ENCODE measurements around the gene PHAX. TPM values are rescaled to one million over a fixed set of nuclear protein-coding genes. Genes with fewer than 3 reads are reported as not detected.

PHAX gene
- total RNA-seq, 2 donors from 2014 or later = 23.4 to 27.4 TPM

- Histone ChIP-seq H3K27me3 (replicated peaks; ENCODE audit: insufficient read depth) (no peaks in the 10 kb centered on the region), H3K27ac (no peak overlapping the region), H3K4me1 (ENCODE audit: control insufficient read depth in 1 of 2, low read depth in 2 of 2) (no peaks in the 10 kb centered on the region), H3K4me3 (no peak overlapping the region), H3K36me3 (peaks cover 30% of the 10 kb centered on the region), H3K9me3 (no peaks in the 10 kb centered on the region)
- ATAC-seq (ENCODE audit: insufficient number of reproducible peaks, low FRiP score, low read depth) = no peak
- no peak for DNase-seq (ENCODE audit: low spot score)
- TF ChIP-seq CTCF (IDR thresholded peaks at IDR 0.05) = no peak
These were observed 32.5 kb upstream of the PHAX start for GRCh38 chr5:126568206-126568755.

GRCh38 chr5:126575644-126576043 is 25.1 kb upstream of the PHAX start:
- Histone ChIP-seq H3K36me3 (peaks cover 24% of the 10 kb centered on the region), H3K27ac (no peak overlapping the region), H3K27me3 (replicated peaks; ENCODE audit: insufficient read depth) (no peaks in the 10 kb centered on the region), H3K9me3 (no peaks in the 10 kb centered on the region), H3K4me1 (ENCODE audit: control insufficient read depth in 1 of 2, low read depth in 2 of 2) (peaks cover 0 to 12% of the 10 kb centered on the region in 2 donors), H3K4me3 (no peak overlapping the region)
- DNase-seq (ENCODE audit: low spot score) (no peak), ATAC-seq (ENCODE audit: insufficient number of reproducible peaks, low FRiP score, low read depth) (no peak)
- no peak for TF ChIP-seq CTCF (IDR thresholded peaks at IDR 0.05)

GRCh38 chr5:126576974-126577373 is 23.8 kb upstream of the PHAX start:
- ATAC-seq (ENCODE audit: insufficient number of reproducible peaks, low FRiP score, low read depth) (no peak), DNase-seq (ENCODE audit: low spot score) (no peak)
- TF ChIP-seq CTCF (IDR thresholded peaks at IDR 0.05) = no peak
- no peak overlapping the region for H3K4me3 ChIP-seq
- no peaks in the 10 kb centered on the region for H3K9me3 ChIP-seq
- H3K4me1 ChIP-seq (ENCODE audit: control insufficient read depth in 1 of 2, low read depth in 2 of 2) = peaks cover 0 to 12% of the 10 kb centered on the region in 2 donors
- H3K27me3 ChIP-seq (replicated peaks; ENCODE audit: insufficient read depth) = no peaks in the 10 kb centered on the region
- no peak overlapping the region for H3K27ac ChIP-seq
- peaks cover 29% of the 10 kb centered on the region for H3K36me3 ChIP-seq

- Histone ChIP-seq H3K4me3 (no peak overlapping the region), H3K36me3 (peaks cover 29% of the 10 kb centered on the region), H3K27me3 (replicated peaks; ENCODE audit: insufficient read depth) (no peaks in the 10 kb centered on the region), H3K4me1 (ENCODE audit: control insufficient read depth in 1 of 2, low read depth in 2 of 2) (peaks cover 0 to 12% of the 10 kb centered on the region in 2 donors), H3K9me3 (no peaks in the 10 kb centered on the region), H3K27ac (no peak overlapping the region)
- ATAC-seq (ENCODE audit: insufficient number of reproducible peaks, low FRiP score, low read depth) = no peak
- no peak for TF ChIP-seq CTCF (IDR thresholded peaks at IDR 0.05)
- DNase-seq (ENCODE audit: low spot score) = no peak
These were observed 23.3 kb upstream of the PHAX start for GRCh38 chr5:126577415-126577814.

- TF ChIP-seq CTCF (IDR thresholded peaks at IDR 0.05) = no peak
- Histone ChIP-seq H3K36me3 (peaks cover 30% of the 10 kb centered on the region), H3K27ac (no peak overlapping the region), H3K4me1 (ENCODE audit: control insufficient read depth in 1 of 2, low read depth in 2 of 2) (peaks cover 0 to 12% of the 10 kb centered on the region in 2 donors), H3K9me3 (no peaks in the 10 kb centered on the region), H3K27me3 (replicated peaks; ENCODE audit: insufficient read depth) (no peaks in the 10 kb centered on the region), H3K4me3 (no peak overlapping the region)
- ATAC-seq (ENCODE audit: insufficient number of reproducible peaks, low FRiP score, low read depth) (no peak), DNase-seq (ENCODE audit: low spot score) (no peak)
These were observed 21.0 kb upstream of the PHAX start for GRCh38 chr5:126579716-126580115.

All from thoracic aorta (tissue), 2 donors.